Activated CD4-positive, CD25-positive, alpha-beta regulatory T cell (primary cell): ENCODE data around the gene PSMG3.
A peak's percentile ranks its signal among the peaks of the same experiment; 100 is the strongest.

Experiments
- DNase-seq, 4 experiments: peaks; one replicate each; lab custom pipeline; 2025; lab: John Stamatoyannopoulos, UW

The PSMG3 gene

GRCh38 chr7:1569833-1570632 is at the start of gene PSMG3:
PSMG3 (minus strand) TSS chr7:1570032; CDS start chr7:1569339, 693 bp downstream.
- DNase-seq: peak; percentile 73 to 88 (median 82)

- no peak for DNase-seq
Measured at GRCh38 chr7:1618475-1618874, 48.6 kb upstream of the PSMG3 start.

GRCh38 chr7:1617957-1618356 is 48.1 kb upstream of the PSMG3 start:
- DNase-seq: no peak

GRCh38 chr7:1616741-1617140 is 46.9 kb upstream of the PSMG3 start:
- no peak for DNase-seq

- DNase-seq: no peak
Measured at GRCh38 chr7:1611708-1612241, 41.9 kb upstream of the PSMG3 start.

- DNase-seq: no peak
Measured at GRCh38 chr7:1610678-1611302, 41.0 kb upstream of the PSMG3 start.

- DNase-seq: no peak
Measured at GRCh38 chr7:1610013-1610677, 40.3 kb upstream of the PSMG3 start.

- no peak for DNase-seq
Measured at GRCh38 chr7:1609023-1609422, 39.2 kb upstream of the PSMG3 start.

- no peak for DNase-seq
Measured at GRCh38 chr7:1608318-1608717, 38.5 kb upstream of the PSMG3 start.

GRCh38 chr7:1607696-1608095 is 37.9 kb upstream of the PSMG3 start:
- no peak for DNase-seq

- no peak for DNase-seq
Measured at GRCh38 chr7:1607001-1607400, 37.2 kb upstream of the PSMG3 start.

- no peak for DNase-seq
Measured at GRCh38 chr7:1604383-1604782, 34.6 kb upstream of the PSMG3 start.

GRCh38 chr7:1603346-1604225 is 33.8 kb upstream of the PSMG3 start:
- DNase-seq: no peak

- no peak for DNase-seq
Measured at GRCh38 chr7:1602386-1602785, 32.6 kb upstream of the PSMG3 start.

GRCh38 chr7:1601956-1602355 is 32.1 kb upstream of the PSMG3 start:
- no peak for DNase-seq

GRCh38 chr7:1599640-1600395 is 30.0 kb upstream of the PSMG3 start:
- DNase-seq: no peak

- no peak for DNase-seq
Measured at GRCh38 chr7:1598961-1599639, 29.3 kb upstream of the PSMG3 start.

GRCh38 chr7:1598286-1598685 is 28.5 kb upstream of the PSMG3 start:
- no peak for DNase-seq

- DNase-seq: no peak
Measured at GRCh38 chr7:1597791-1598190, 28.0 kb upstream of the PSMG3 start.

- no peak for DNase-seq
Measured at GRCh38 chr7:1597066-1597760, 27.4 kb upstream of the PSMG3 start.
